HEK293 (cell line): ENCODE data around the gene C12orf57.

Source experiments
- HOXD13 ChIP-seq: sonication (generic); formaldehyde crosslinking; IDR thresholded peaks from 2 replicates; pipeline ENCODE4 v1.8.0; 2022; ENCODE audit warnings: missing genetic modification reagents, borderline replicate concordance
- IKZF3 ChIP-seq: fragments of 450-650 bp; IDR thresholded peaks from 2 replicates; pipeline ENCODE4 v1.5.0; 2018; ENCODE audit warnings: missing biosample characterization, mild to moderate bottlenecking, missing genetic modification characterization, moderate library complexity
- YY1 ChIP-seq: fragments of 450-650 bp; formaldehyde crosslinking; IDR thresholded peaks from 2 replicates; pipeline ENCODE4 v1.5.1; 2018; ENCODE audit warnings: missing biosample characterization, missing genetic modification characterization
- ZBTB20 ChIP-seq: fragments of 450-650 bp; formaldehyde crosslinking; IDR thresholded peaks from 2 replicates; pipeline ENCODE4 v1.5.1; 2016; ENCODE audit warnings: missing biosample characterization, missing genetic modification characterization
- ZBTB48 ChIP-seq: fragments of 450-650 bp; formaldehyde crosslinking; IDR thresholded peaks from 2 replicates; pipeline ENCODE4 v1.5.1; 2016; ENCODE audit warnings: missing biosample characterization, missing genetic modification characterization
- ZFP37 ChIP-seq: fragments of 450-650 bp; formaldehyde crosslinking; IDR thresholded peaks from 2 replicates; pipeline ENCODE4 v1.5.1; 2016; ENCODE audit warnings: missing biosample characterization, missing genetic modification characterization
- ZFP69B ChIP-seq: fragments of 450-650 bp; formaldehyde crosslinking; IDR thresholded peaks from 2 replicates; pipeline ENCODE4 v1.5.1; 2016; ENCODE audit warnings: missing biosample characterization, missing genetic modification characterization
- ZIC2 ChIP-seq: fragments of 450-650 bp; formaldehyde crosslinking; IDR thresholded peaks from 2 replicates; pipeline ENCODE4 v1.5.1; 2016; ENCODE audit warnings: missing biosample characterization, missing genetic modification characterization
- ZNF10 ChIP-seq: fragments of 450-650 bp; formaldehyde crosslinking; IDR thresholded peaks from 2 replicates; pipeline ENCODE4 v1.5.1; 2017; ENCODE audit warnings: missing biosample characterization, missing genetic modification characterization
- ZNF202 ChIP-seq: fragments of 450-650 bp; formaldehyde crosslinking; IDR thresholded peaks from 2 replicates; pipeline ENCODE4 v1.5.1; 2016; ENCODE audit warnings: missing biosample characterization, missing genetic modification characterization, borderline replicate concordance
- ZNF223 ChIP-seq: fragments of 450-650 bp; formaldehyde crosslinking; IDR thresholded peaks from 2 replicates; pipeline ENCODE4 v1.5.1; 2016; ENCODE audit warnings: missing biosample characterization, missing genetic modification characterization
- ZNF239 ChIP-seq: fragments of 450-650 bp; formaldehyde crosslinking; IDR thresholded peaks from 2 replicates; pipeline ENCODE4 v1.5.1; 2016; ENCODE audit warnings: missing biosample characterization, missing genetic modification characterization
- ZNF311 ChIP-seq: fragments of 450-650 bp; formaldehyde crosslinking; IDR thresholded peaks from 2 replicates; pipeline ENCODE4 v1.5.1; 2017; ENCODE audit warnings: missing biosample characterization, missing genetic modification characterization, borderline replicate concordance
- ZNF521 ChIP-seq: fragments of 450-650 bp; formaldehyde crosslinking; IDR thresholded peaks from 2 replicates; pipeline ENCODE4 v1.5.1; 2017; ENCODE audit warnings: missing biosample characterization, mild to moderate bottlenecking, missing genetic modification characterization
- ZNF600 ChIP-seq: fragments of 450-650 bp; formaldehyde crosslinking; IDR thresholded peaks from 2 replicates; pipeline ENCODE4 v1.5.1; 2016; ENCODE audit warnings: missing biosample characterization, missing genetic modification characterization
- ZNF701 ChIP-seq: fragments of 450-650 bp; formaldehyde crosslinking; IDR thresholded peaks from 2 replicates; pipeline ENCODE4 v1.5.1; 2016; ENCODE audit warnings: missing biosample characterization, missing genetic modification characterization
- ZNF791 ChIP-seq: fragments of 450-650 bp; formaldehyde crosslinking; IDR thresholded peaks from 2 replicates; pipeline ENCODE4 v1.5.1; 2016; ENCODE audit warnings: missing biosample characterization, missing genetic modification characterization
- TF ChIP-seq, protein P1 (sequence below): fragments of 450-650 bp; formaldehyde crosslinking; IDR thresholded peaks from 2 replicates; pipeline ENCODE4 v1.5.1; 2016; ENCODE audit warnings: missing biosample characterization, missing genetic modification characterization
- TF ChIP-seq, protein P2 (sequence below): sonication (generic); formaldehyde crosslinking; IDR thresholded peaks from 2 replicates; pipeline ENCODE4 v1.8.1; 2022; ENCODE audit warnings: mild to moderate bottlenecking, moderate library complexity, missing genetic modification reagents
- TF ChIP-seq, protein P3 (sequence below): fragments of 450-650 bp; formaldehyde crosslinking; conservative IDR thresholded peaks from 2 replicates; pipeline ENCODE4 v1.5.1; 2016; ENCODE audit warnings: low read depth, missing biosample characterization, missing genetic modification characterization
- TF ChIP-seq, protein P4 (sequence below): fragments of 450-650 bp; formaldehyde crosslinking; IDR thresholded peaks from 2 replicates; pipeline ENCODE4 v1.5.1; 2016; ENCODE audit warnings: missing biosample characterization, missing genetic modification characterization
- TF ChIP-seq, protein P5 (sequence below): fragments of 450-650 bp; formaldehyde crosslinking; IDR thresholded peaks from 2 replicates; pipeline ENCODE4 v1.5.1; 2016; ENCODE audit warnings: missing biosample characterization, missing genetic modification characterization
- TF ChIP-seq, protein P6 (sequence below): fragments of 450-650 bp; formaldehyde crosslinking; optimal IDR thresholded peaks from 2 replicates; pipeline ENCODE3; 2016; ENCODE audit warnings: missing biosample characterization, mild to moderate bottlenecking, missing genetic modification characterization
- TF ChIP-seq, protein P7 (sequence below): fragments of 450-650 bp; formaldehyde crosslinking; IDR thresholded peaks from 2 replicates; pipeline ENCODE4 v1.5.1; 2016; ENCODE audit warnings: missing biosample characterization, missing genetic modification characterization

C12orf57 gene

DNA sequence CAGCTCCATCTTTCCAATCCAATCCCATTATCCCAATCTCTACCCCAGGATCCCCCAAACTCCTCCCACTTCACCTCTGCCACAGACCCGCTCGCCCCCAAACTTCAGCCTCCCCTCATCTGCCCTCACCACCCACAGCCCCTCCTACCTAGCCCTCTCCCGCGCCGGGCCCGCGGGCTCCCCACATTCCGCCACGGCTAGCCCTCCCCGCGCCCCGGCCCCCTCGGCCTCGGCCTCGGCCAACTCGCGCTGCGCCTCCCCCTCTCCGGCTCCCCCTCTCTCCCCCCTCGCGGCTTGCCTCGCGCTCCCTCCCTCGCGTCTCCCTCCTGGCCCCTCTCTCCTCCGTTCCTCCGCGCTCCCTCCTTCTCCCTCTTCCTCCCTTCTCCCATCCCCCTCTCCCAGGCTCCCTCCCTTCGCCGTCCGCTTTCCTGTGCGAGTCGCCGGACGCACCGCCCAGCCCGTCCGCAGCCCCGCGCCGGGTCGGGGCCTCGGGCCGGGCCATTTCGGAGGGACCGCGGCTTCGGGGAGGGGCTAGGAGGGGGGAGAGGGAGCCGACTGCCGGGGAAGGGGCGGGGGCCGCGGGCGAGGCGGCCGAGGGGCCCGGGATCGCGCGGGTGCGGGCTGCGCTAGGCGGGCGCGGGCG, 16.3 kb upstream of the C12orf57 start, which contains the start of gene ATN1 (continued):
- TF ChIP-seq, protein P1, sequence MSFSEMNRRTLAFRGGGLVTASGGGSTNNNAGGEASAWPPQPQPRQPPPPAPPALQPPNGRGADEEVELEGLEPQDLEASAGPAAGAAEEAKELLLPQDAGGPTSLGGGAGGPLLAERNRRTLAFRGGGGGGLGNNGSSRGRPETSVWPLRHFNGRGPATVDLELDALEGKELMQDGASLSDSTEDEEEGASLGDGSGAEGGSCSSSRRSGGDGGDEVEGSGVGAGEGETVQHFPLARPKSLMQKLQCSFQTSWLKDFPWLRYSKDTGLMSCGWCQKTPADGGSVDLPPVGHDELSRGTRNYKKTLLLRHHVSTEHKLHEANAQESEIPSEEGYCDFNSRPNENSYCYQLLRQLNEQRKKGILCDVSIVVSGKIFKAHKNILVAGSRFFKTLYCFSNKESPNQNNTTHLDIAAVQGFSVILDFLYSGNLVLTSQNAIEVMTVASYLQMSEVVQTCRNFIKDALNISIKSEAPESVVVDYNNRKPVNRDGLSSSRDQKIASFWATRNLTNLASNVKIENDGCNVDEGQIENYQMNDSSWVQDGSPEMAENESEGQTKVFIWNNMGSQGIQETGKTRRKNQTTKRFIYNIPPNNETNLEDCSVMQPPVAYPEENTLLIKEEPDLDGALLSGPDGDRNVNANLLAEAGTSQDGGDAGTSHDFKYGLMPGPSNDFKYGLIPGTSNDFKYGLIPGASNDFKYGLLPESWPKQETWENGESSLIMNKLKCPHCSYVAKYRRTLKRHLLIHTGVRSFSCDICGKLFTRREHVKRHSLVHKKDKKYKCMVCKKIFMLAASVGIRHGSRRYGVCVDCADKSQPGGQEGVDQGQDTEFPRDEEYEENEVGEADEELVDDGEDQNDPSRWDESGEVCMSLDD: peak; percentile 95
- TF ChIP-seq ZNF311 (tag by site-specific recombination) (no peak), ZFP37 (0 out of 2 replicates have a peak, but pooled peaks have one; percentile 34), ZNF521 (tag by site-specific recombination) (no peak), ZNF223 (tag by site-specific recombination) (no peak), HOXD13 (CRISPR knock-in tag) (no peak), YY1 (tag by site-specific recombination) (no peak; the same call in 1 of the 2 replicates), ZNF202 (no peak; the same call in 1 of the 2 replicates), ZNF10 (no peak), IKZF3 (tag by site-specific recombination) (peak; percentile 84; the same call in 1 of the 2 replicates), ZFP69B (peak; percentile 81), ZNF701 (no peak), ZNF600 (tag by site-specific recombination) (peak; percentile 60), ZBTB48 (tag by site-specific recombination) (peak; percentile 80), ZBTB20 (tag by site-specific recombination) (peak; percentile 92), ZNF791 (tag by site-specific recombination) (no peak), ZIC2 (tag by site-specific recombination) (peak; percentile 10; the same call in 1 of the 2 replicates), ZNF239 (no peak)
- TF ChIP-seq, protein P2, sequence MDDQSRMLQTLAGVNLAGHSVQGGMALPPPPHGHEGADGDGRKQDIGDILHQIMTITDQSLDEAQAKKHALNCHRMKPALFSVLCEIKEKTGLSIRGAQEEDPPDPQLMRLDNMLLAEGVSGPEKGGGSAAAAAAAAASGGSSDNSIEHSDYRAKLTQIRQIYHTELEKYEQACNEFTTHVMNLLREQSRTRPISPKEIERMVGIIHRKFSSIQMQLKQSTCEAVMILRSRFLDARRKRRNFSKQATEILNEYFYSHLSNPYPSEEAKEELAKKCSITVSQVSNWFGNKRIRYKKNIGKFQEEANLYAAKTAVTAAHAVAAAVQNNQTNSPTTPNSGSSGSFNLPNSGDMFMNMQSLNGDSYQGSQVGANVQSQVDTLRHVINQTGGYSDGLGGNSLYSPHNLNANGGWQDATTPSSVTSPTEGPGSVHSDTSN: no peak
- TF ChIP-seq, protein P3, sequence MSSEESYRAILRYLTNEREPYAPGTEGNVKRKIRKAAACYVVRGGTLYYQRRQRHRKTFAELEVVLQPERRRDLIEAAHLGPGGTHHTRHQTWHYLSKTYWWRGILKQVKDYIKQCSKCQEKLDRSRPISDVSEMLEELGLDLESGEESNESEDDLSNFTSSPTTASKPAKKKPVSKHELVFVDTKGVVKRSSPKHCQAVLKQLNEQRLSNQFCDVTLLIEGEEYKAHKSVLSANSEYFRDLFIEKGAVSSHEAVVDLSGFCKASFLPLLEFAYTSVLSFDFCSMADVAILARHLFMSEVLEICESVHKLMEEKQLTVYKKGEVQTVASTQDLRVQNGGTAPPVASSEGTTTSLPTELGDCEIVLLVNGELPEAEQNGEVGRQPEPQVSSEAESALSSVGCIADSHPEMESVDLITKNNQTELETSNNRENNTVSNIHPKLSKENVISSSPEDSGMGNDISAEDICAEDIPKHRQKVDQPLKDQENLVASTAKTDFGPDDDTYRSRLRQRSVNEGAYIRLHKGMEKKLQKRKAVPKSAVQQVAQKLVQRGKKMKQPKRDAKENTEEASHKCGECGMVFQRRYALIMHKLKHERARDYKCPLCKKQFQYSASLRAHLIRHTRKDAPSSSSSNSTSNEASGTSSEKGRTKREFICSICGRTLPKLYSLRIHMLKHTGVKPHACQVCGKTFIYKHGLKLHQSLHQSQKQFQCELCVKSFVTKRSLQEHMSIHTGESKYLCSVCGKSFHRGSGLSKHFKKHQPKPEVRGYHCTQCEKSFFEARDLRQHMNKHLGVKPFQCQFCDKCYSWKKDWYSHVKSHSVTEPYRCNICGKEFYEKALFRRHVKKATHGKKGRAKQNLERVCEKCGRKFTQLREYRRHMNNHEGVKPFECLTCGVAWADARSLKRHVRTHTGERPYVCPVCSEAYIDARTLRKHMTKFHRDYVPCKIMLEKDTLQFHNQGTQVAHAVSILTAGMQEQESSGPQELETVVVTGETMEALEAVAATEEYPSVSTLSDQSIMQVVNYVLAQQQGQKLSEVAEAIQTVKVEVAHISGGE (tag by site-specific recombination): peak; percentile 68; the same call in 1 of the 2 replicates
- TF ChIP-seq, protein P4, sequence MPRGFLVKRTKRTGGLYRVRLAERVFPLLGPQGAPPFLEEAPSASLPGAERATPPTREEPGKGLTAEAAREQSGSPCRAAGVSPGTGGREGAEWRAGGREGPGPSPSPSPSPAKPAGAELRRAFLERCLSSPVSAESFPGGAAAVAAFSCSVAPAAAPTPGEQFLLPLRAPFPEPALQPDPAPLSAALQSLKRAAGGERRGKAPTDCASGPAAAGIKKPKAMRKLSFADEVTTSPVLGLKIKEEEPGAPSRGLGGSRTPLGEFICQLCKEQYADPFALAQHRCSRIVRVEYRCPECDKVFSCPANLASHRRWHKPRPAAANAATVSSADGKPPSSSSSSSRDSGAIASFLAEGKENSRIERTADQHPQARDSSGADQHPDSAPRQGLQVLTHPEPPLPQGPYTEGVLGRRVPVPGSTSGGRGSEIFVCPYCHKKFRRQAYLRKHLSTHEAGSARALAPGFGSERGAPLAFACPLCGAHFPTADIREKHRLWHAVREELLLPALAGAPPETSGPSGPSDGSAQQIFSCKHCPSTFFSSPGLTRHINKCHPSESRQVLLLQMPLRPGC (tag by site-specific recombination): no peak; the same call in 1 of the 2 replicates
- TF ChIP-seq, protein P5, sequence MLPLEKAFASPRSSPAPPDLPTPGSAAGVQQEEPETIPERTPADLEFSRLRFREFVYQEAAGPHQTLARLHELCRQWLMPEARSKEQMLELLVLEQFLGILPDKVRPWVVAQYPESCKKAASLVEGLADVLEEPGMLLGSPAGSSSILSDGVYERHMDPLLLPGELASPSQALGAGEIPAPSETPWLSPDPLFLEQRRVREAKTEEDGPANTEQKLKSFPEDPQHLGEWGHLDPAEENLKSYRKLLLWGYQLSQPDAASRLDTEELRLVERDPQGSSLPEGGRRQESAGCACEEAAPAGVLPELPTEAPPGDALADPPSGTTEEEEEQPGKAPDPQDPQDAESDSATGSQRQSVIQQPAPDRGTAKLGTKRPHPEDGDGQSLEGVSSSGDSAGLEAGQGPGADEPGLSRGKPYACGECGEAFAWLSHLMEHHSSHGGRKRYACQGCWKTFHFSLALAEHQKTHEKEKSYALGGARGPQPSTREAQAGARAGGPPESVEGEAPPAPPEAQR (tag by site-specific recombination): peak; percentile 34; the same call in 1 of the 2 replicates
- TF ChIP-seq, protein P6, sequence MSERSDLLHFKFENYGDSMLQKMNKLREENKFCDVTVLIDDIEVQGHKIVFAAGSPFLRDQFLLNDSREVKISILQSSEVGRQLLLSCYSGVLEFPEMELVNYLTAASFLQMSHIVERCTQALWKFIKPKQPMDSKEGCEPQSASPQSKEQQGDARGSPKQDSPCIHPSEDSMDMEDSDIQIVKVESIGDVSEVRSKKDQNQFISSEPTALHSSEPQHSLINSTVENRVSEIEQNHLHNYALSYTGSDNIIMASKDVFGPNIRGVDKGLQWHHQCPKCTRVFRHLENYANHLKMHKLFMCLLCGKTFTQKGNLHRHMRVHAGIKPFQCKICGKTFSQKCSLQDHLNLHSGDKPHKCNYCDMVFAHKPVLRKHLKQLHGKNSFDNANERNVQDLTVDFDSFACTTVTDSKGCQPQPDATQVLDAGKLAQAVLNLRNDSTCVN: peak; percentile 97
- TF ChIP-seq, protein P7, sequence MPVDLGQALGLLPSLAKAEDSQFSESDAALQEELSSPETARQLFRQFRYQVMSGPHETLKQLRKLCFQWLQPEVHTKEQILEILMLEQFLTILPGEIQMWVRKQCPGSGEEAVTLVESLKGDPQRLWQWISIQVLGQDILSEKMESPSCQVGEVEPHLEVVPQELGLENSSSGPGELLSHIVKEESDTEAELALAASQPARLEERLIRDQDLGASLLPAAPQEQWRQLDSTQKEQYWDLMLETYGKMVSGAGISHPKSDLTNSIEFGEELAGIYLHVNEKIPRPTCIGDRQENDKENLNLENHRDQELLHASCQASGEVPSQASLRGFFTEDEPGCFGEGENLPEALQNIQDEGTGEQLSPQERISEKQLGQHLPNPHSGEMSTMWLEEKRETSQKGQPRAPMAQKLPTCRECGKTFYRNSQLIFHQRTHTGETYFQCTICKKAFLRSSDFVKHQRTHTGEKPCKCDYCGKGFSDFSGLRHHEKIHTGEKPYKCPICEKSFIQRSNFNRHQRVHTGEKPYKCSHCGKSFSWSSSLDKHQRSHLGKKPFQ (tag by site-specific recombination): no peak
